RPMI8226 (cell line): ENCODE data around the gene TBC1D20.
"Not testable (repeated sequence)": the region's sequence is repeated elsewhere in the genome, so short reads cannot be mapped to it uniquely, and the experiment has no call there.

Experiments used
- DNase-seq: peaks from one replicate; pipeline ENCODE4 v3.0.0-alpha.2; 2015

Gene TBC1D20

GRCh38 chr20:462199-462991 is at the start of gene TBC1D20:
TSS of gene TBC1D20 (minus strand) at chr20:462533. CDS start at chr20:462405, 128 bp downstream.
- peak; percentile 95 for DNase-seq

- not testable (repeated sequence) for DNase-seq
Measured at GRCh38 chr20:510328-511057, 48.2 kb upstream of the TBC1D20 start.

GRCh38 chr20:508364-508787 is 46.0 kb upstream of the TBC1D20 start:
- DNase-seq: not testable (repeated sequence)

- no peak for DNase-seq
Measured at GRCh38 chr20:507761-508332, 45.5 kb upstream of the TBC1D20 start.

GRCh38 chr20:507006-507758 is 44.8 kb upstream of the TBC1D20 start:
- no peak for DNase-seq

- DNase-seq: no peak
Measured at GRCh38 chr20:504632-505075, 42.3 kb upstream of the TBC1D20 start.

GRCh38 chr20:503048-503737 is 40.9 kb upstream of the TBC1D20 start:
- DNase-seq: no peak

- no peak for DNase-seq
Measured at GRCh38 chr20:497979-498378, 35.6 kb upstream of the TBC1D20 start.

- DNase-seq: no peak
Measured at GRCh38 chr20:496126-496696, 33.9 kb upstream of the TBC1D20 start.

- DNase-seq: no peak
Measured at GRCh38 chr20:492159-492558, 29.8 kb upstream of the TBC1D20 start.

- DNase-seq: no peak
Measured at GRCh38 chr20:487655-488054, 25.3 kb upstream of the TBC1D20 start.

GRCh38 chr20:483815-484644 is 21.7 kb upstream of the TBC1D20 start:
- no peak for DNase-seq

- DNase-seq: no peak
Measured at GRCh38 chr20:481167-481566, 18.8 kb upstream of the TBC1D20 start.

- DNase-seq: no peak
Measured at GRCh38 chr20:480044-480443, 17.7 kb upstream of the TBC1D20 start.

- DNase-seq: no peak
Measured at GRCh38 chr20:479487-479886, 17.2 kb upstream of the TBC1D20 start.

- DNase-seq: peak; percentile 73
Measured at GRCh38 chr20:478949-479429, 16.7 kb upstream of the TBC1D20 start.

GRCh38 chr20:478010-478948 is 15.9 kb upstream of the TBC1D20 start:
- DNase-seq: no peak

GRCh38 chr20:476561-477249 is 14.4 kb upstream of the TBC1D20 start:
- DNase-seq: not testable (repeated sequence)
